HG03045 (cell line): ENCODE data around the gene USP7.
"Not testable (repeated sequence)": the region's sequence is repeated elsewhere in the genome, so short reads cannot be mapped to it uniquely, and the experiment has no call there.

ENCODE experiments used
- ATAC-seq: cut with Tn5 transposase; IDR thresholded peaks from one replicate; pipeline ENCODE4 v1.9.1; 2021; ENCODE audit warnings: mild to moderate bottlenecking, moderate library complexity; ENCODE audit not compliant: unreplicated experiment

Gene USP7

DNA sequence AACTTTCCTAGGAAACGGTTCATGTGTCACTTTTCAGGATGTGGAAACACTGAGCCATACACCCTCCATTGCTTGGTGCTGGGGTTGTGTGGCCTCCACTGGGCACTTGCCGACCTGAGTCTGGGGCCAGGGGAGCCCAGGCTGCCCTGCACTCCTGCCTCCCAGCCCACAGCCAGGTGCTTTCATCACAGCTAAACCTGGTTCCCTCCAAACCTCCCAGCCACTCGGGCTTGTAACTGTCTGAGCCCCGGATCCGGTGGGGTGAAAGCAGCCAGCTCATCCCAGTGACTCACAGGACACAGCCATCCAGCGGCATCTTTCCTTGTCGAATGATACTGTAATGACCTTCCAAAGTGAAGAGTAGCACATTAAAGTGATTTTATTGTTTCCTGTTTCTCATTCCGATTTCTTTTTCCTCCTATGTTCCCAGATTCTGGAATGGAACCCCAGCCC is 114.7 kb downstream of the USP7 start:
- ATAC-seq = no peak

DNA sequence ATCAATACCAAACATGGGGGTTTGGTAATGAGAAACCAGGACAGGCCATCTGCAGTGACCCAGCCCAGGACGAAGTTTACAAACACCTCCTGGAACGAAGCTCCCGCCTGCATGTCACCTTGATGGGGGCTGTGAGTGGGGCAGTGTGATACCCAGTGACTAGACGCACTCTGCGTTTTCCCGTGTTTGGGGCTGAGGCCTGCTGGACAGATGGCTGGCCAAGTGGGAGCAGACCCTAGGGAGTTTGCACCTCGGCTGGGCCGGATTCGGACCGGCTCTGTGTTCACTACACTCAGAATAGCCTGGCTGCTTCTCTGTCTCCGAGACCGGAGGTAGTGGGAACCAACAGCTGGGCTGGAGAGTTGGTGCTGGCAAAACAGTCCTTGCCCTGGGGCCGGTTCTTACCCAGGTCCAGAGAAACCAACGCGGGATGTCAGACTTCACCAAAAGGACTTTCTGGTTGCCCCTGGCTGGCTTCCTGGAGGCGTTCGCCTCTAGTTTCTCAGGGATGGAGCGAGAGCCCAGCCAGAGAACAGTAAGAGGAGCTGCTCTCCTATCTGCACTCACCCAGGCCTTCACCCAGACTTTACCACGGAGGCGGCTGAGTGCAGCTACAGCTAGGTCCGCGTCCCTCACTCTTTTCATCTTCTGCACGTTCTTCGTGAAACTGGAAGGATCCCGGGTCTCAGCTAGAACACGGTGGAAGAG is 115.3 kb downstream of the USP7 start:
- ATAC-seq = no peak

DNA sequence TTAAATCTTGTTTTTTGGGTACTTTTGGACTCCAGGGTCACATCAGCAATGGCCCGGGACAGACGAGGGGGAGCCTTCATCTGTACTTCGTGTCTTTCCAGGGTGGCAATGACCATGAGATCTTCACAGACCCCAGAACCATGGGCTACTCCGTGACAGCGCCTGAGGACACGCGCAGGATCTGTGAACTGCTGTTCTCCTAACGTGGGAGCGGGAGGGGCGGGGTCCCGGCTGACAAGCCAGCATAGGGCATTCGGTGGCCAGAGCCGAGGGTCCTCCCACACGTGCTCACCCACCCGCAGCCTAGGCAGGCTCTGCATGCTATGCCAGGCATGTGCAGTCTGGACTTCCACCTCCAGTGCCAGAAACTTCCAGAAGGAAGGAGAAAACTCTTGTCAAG is 116.1 kb downstream of the USP7 start:
- ATAC-seq = no peak

DNA sequence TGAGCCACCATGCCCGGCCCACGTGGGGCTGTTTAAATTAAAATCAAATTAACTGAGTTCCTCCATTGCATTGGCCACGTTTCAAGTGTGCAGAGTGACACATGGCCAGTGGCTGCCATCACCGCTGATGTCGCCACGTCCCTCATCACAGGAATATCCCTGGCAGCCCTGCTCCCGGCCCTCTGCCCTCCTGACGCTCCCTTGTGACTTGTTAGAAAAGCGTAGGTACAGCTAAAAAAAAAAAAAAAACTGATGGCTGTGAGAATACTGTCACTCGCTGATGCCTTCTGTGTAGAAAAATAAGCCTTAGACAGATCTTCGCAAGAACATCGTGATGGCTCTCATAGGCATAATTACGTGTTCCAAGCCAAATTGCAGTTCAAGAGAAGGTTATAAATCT is 116.6 kb downstream of the USP7 start:
- no peak for ATAC-seq

DNA sequence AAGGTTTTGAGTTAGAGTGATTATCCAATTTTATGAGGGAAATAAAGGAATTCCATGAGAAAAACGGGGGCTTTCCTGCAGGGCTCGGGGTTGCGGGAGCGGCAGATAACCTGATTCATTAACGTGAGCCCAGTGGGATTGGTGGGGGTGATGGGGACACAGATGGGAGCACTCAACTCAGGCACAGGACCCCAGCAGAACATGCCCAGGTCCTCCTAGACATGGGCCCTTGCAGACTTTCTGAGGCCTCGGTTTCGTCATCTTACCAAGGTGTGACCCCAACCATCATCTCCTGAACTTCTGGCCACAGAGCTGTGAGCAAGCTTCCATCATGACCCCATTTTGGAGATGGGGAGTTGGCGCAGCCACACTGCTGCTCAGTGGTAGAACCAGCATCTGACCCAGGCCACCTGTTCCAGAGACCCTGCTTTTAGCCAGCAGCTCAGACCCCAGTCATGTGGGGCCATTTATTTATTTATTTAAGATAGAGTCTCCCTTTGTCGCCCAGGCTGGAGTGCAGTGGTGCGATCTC is 117.2 kb downstream of the USP7 start:
- no peak for ATAC-seq

DNA sequence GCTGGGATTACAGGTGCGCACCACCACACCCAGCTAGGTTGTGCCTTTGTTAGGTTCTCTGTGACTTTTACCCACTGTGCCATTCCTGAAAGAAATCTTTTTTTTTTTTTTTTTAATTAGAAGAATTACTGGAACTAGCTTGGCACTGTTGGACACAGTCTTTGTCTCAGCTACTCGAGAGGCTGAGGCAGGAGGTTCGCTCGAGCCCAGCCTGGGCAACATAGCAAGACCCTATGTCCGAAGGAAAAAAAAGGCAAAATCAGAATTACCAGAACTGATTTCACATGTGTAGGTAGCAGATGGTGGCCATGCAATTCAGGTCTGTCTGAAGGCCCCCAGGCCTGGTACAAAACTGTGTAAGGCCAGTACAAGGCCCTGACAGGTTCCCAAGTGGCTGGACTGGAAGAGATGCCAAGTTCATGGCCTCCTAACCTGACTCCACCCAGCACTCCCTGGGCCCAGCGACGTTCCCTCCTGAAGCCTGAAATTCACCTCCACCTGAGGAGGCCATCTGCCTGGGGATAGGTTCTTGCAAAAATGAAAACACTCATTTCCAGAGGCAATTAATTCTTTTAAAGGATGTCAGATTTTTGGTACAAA is 117.9 kb downstream of the USP7 start:
- no peak for ATAC-seq

DNA sequence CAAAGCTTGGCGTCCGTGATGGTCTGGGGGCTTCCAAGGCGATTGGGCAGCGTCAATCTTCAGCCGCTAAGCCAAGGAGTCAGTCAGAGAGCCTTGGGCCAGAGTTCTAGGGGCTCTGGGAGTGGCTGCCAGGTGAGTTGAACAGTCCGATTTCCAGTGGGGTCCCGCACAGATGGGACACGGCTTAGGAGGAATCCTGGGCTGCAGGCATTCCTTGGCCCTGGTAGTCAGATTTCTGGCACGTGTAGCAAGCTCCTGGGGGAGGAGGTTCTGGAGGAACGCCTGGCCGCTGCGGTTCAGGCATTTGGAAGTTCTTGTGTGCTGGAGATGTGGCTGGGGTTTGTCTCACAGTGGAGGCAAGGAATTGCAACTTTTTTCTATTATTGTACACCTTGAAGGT is 120.4 kb downstream of the USP7 start:
- not testable (repeated sequence) for ATAC-seq
